Stimulated activated CD8-positive, alpha-beta memory T cell treated with anti-CD3 and anti-CD28 coated beads, Interleukin-4, amount 100 ng/mL, for 4 hours (primary cell): ENCODE data around the gene OSBP2.

Experiments used
- DNase-seq, 2 donors: peaks; one replicate each; pipeline ENCODE4 v3.0.0-alpha.2; 2020; ENCODE audit warnings: low read depth in 2 of 2, low spot score in 1 of 2

OSBP2 gene

DNA sequence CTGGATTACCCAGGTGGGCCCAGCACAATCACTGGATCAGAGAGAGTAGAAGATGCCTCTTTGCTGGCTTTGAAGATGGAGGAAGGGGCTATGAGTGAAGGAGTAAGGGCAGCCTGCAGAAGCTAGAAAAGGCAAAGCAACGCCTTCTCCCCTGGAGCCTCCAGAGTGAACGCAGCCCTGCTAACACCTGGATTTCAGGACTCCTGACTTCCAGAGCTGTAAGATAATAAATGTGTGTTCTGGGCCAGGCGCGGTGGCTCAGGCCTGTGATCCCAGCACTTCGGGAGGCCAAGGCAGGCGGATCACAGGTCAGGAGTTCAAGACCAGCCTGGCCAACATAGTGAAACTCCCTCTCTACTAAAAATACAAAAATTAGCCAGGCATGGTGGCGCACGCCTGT is 171.5 kb downstream of the OSBP2 start:
- DNase-seq: no peak

GRCh38 chr22:30866811-30867271 is 172.2 kb downstream of the OSBP2 start:
- no peak for DNase-seq

GRCh38 chr22:30867746-30868662 is 173.3 kb downstream of the OSBP2 start:
- DNase-seq: no peak

DNA sequence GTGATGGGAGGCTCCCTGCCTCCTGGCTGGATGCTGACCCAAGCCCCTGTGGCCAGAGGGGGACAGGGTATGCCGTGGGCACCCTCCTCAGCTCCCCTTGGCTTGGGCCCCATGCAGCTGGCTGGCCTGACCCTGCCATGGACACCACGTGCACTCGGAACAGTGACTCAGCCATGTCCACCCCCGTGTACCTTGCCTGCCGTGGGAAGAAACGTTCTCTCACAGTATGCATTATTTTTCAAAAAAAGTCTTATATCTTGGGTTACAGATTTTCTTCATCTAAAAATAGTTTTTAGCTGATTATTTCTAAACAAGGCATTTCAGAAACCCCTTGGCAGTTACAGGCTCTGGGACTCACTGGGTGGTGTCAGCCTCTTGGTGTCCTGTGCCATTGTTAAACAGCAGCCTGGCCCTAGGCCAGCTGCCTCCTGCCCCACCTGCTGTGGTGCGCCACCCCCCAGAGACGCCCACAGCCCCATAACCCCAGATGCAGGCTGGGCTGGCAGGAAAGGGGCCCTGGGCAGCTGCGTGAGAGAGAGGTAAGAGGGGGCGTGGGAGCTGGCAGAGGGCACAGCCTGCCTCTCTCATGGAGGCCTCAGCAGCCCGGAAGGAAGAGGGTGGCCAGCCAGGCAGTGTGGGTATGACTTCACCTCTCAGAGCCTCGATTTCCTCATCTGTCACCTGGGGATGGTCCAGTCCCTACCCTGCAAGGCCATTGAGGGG is 174.2 kb downstream of the OSBP2 start:
- no peak for DNase-seq

- DNase-seq: no peak
Measured at GRCh38 chr22:30869667-30870395, 175.2 kb downstream of the OSBP2 start.

DNA sequence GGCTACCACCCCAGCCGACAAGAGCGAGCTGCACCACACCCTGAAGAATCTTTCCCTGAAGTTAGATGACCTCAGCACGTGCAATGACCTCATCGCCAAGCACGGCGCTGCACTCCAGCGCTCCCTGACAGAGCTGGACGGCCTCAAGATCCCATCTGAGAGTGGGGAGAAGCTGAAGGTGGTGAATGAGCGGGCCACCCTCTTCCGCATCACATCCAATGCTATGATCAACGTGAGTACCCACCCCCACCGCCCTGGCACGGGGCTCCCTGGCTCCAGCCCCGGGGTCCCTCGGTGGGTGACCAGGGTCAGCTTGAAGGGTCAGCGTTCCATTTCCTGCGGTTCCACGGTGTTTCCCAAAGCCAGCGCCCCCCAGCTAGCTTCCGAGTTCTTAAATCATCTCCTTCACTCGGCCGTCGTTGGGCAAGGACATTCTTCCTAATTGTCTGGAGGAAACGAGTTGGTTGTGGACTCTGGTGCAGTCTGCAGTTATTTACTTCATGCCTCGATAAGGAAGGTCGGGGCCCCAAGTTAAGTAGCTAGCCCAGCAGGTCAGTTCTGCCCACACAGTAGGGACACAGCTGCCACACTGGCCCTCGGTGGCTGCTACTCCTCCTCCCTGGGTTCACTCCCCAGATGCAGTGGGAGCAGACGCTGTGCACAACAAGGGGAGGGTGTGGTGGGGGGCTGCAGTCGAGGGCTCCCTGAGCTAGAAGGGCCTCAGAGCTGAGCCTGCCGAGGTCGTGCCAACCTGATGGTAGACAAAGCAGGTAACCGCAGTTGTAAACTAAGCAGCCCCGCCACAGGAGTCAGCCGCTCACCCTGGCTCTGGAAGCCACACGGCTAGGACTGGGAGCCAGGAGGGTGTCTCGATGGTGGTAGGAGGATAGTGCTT is 176.0 kb downstream of the OSBP2 start:
- no peak for DNase-seq

DNA sequence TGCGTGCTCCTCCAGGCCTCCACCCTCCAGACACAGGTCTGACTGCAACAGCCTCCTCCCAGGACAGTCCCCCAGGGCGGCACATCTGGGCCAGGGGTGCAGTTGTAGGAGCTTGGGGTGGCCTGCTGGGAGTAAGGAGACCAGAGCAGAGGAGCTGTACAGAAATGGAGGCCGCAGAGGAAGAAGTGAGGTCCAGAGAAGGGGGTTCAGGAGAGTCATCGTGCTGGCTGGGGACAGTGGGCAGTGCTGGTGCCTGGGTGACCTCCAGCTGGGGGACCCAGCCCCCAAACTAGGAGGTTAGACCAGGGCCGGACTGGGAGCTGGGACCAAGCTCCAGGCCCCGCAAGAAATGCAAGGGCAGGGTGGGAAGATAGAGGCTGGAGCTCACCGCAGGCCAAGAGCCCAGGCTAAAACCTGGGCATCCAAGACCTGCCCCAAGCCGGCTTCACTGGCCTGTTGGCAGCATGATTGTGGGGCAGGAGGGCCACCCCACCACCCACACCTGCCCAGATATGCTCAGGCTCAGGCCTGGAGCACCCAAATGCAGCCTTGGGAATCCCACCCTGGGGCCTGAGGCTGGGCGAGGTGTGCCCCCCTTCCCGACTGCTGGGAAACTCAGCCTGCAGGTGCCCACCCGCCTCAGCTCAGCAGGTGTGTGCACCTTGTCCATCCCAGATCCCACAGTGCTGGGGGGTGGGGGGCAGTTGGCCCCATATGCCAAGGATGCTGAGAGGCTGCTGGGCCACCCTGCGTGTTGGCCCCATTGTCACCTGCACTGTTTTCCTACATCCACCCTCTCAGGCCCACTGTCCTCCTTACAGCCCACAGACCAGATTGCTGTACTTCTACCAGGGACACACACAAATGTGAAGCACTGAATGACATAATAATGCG is 177.0 kb downstream of the OSBP2 start:
- DNase-seq: no peak

GRCh38 chr22:30872285-30873041 is 177.8 kb downstream of the OSBP2 start:
- DNase-seq: no peak

- DNase-seq: no peak
Measured at GRCh38 chr22:30873086-30873650, 178.5 kb downstream of the OSBP2 start.

- DNase-seq: no peak
Measured at GRCh38 chr22:30873661-30874060, 179.0 kb downstream of the OSBP2 start.

GRCh38 chr22:30874431-30875370 is 180.0 kb downstream of the OSBP2 start:
- no peak for DNase-seq

- no peak for DNase-seq
Measured at GRCh38 chr22:30875481-30876215, 181.0 kb downstream of the OSBP2 start.

- DNase-seq: no peak
Measured at GRCh38 chr22:30876221-30876751, 181.6 kb downstream of the OSBP2 start.

DNA sequence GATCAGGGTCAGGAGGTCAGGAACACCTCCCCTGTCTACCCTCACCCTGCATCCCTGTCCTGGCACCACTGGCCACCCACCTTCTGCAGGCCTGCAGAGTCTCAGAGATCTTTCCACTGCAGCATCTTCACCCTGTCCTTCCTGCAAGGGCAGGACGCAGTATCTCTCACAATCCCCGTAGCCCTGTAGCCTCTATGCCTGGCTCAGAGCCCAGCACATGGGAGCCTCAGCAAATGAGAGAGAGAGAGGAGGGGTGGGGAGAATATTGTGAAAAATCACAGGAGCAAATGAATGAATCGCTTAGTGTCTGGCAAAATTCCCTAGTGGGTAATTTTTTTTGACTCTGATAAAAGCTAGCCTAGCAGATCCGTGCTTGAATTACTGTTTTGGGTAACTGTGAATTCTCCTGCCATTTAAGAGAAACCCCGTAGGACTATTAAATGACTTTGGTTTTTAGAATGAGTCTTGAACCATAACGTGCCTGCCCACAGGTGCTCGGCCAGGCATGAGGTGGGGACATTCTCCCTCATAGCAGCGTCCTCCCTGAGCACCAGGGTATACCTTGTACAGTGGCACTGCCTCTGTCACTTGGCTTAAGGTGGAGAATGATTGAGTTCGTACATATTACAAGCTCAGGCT is 182.4 kb downstream of the OSBP2 start:
- DNase-seq: no peak

- no peak for DNase-seq
Measured at GRCh38 chr22:30877662-30878515, 183.2 kb downstream of the OSBP2 start.
